Measurements from ENCODE around the gene CPED1. TPM values are rescaled to one million over a fixed set of nuclear protein-coding genes. Genes with fewer than 3 reads are reported as not detected.

Gene CPED1
- total and polyA plus RNA-seq, 11 donors, result 3.6 to 51.2 (median 24.8) TPM

GRCh38 chr7:120949998-120950538 lies 38.4 kb upstream of the CPED1 start:
- H3K27me3 ChIP-seq, result no peaks in the 10 kb centered on the region
- no peaks in the 10 kb centered on the region for H3K9me3 ChIP-seq
- DNase-seq (no peak), ATAC-seq (no peak)
- H3K4me3 ChIP-seq, result peak overlapping the region; percentile 22 to 79 (median 72)
- WGBS, 4 donors, result 0 to 4% (median 1%) methylated on average over 10 of the region's 10 CpGs
- no peak for TF ChIP-seq POLR2A (IDR thresholded peaks at IDR 0.05)
- TF ChIP-seq CTCF (IDR thresholded peaks at IDR 0.05), result no peak
- intact Hi-C loops (cut with DNase I), result loop anchor here in 8 of 10 donors (1.0 to 10.0 kb wide), 6 partner anchors 83 to 95 kb away; partner anchors contain the start of gene TSPAN12 (in 6 of the 8)
- peaks cover 0 to 33% (median 20%) of the 10 kb centered on the region in 9 donors for H3K36me3 ChIP-seq
- peak overlapping the region in 9 of 12 donors; percentile 13 to 98 (median 96) for H3K27ac ChIP-seq
- peaks cover 6 to 27% (median 19%) of the 10 kb centered on the region in 12 donors for H3K4me1 ChIP-seq

GRCh38 chr7:120950539-120951308 lies 37.8 kb upstream of the CPED1 start, which contains the start of gene ING3:
Gene ING3, plus strand, starts transcription at chr7:120950777. Its CDS starts 120 bp downstream, at chr7:120950897.
- peak within 1 kb of the TSS; percentile 53 to 79 (median 72) for H3K4me3 ChIP-seq
- WGBS, 4 donors, result 0% methylated on average over 37 to 71 of the region's 71 CpGs
- H3K27ac ChIP-seq, result peak within 1 kb of the TSS; percentile 65 to 98 (median 96)
- ATAC-seq (peak; percentile 98 to 99 (median 99)), DNase-seq (peak; percentile 97 to 98 (median 98))
- H3K27me3 ChIP-seq, result no peaks in the 10 kb centered on the region
- H3K36me3 ChIP-seq, result peaks cover 0 to 39% (median 27%) of the 10 kb centered on the region in 9 donors
- peaks cover 6 to 27% (median 20%) of the 10 kb centered on the region in 12 donors for H3K4me1 ChIP-seq
- TF ChIP-seq POLR2A (IDR thresholded peaks at IDR 0.05) (peak in 1 of 2 donors; percentile 45), CTCF (IDR thresholded peaks at IDR 0.05) (no peak)
- H3K9me3 ChIP-seq, result no peaks in the 10 kb centered on the region
- intact Hi-C loops (cut with DNase I), result loop anchor here in 4 of 10 donors (1.0 to 5.0 kb wide), 3 partner anchors 92 to 93 kb away; partner anchors contain the start of gene TSPAN12 (in 4 of the 4)

GRCh38 chr7:120951309-120951699 lies 37.2 kb upstream of the CPED1 start:
- Histone ChIP-seq H3K27ac (peak overlapping the region; percentile 65 to 98 (median 96)), H3K4me1 (peaks cover 6 to 27% (median 20%) of the 10 kb centered on the region in 12 donors), H3K4me3 (peak overlapping the region; percentile 53 to 79 (median 72)), H3K27me3 (no peaks in the 10 kb centered on the region), H3K9me3 (no peaks in the 10 kb centered on the region), H3K36me3 (peaks cover 0 to 45% (median 33%) of the 10 kb centered on the region in 9 donors)
- TF ChIP-seq POLR2A (IDR thresholded peaks at IDR 0.05), result no peak
- no peak for TF ChIP-seq CTCF (IDR thresholded peaks at IDR 0.05)
- intact Hi-C loops (cut with DNase I), result loop anchor here in 3 of 10 donors (2.0 to 5.0 kb wide), 2 partner anchors 93 to 94 kb away; partner anchors contain the start of gene TSPAN12 (in 3 of the 3)
- ATAC-seq (peak in 1 of 4 donors; percentile 50), DNase-seq (no peak)
- WGBS, 4 donors, result 4 to 7% (median 5%) methylated on average over 8 of the region's 8 CpGs
